ENCODE measurements around the gene TMEM86A. TPM values are rescaled to one million over a fixed set of nuclear protein-coding genes. Genes with fewer than 3 reads are reported as not detected.
A peak's percentile ranks its signal among the peaks of the same experiment; 100 is the strongest.

TMEM86A gene
- total and polyA plus RNA-seq, 2 experiments from 2014 or later, result 1.7 to 5.2 TPM

- Histone ChIP-seq H4K20me1 (ENCODE audit: insufficient read depth, poor library complexity, severe bottlenecking) (no peaks in the 10 kb centered on the region), H3K79me2 (no peaks in the 10 kb centered on the region), H3K36me3 (replicated peaks; ENCODE audit: insufficient read depth, low read depth) (no peaks in the 10 kb centered on the region), H3K4me1 (ENCODE audit: insufficient read depth) (no peaks in the 10 kb centered on the region), H3K4me3 (no peak overlapping the region), H3K9me2 (replicated peaks; ENCODE audit: insufficient read depth) (no peaks in the 10 kb centered on the region), H3K27me3 (no peaks in the 10 kb centered on the region), H3K27ac (no peak overlapping the region), H3K4me2 (no peak overlapping the region), H3K9me3 (ENCODE audit: low read depth) (no peaks in the 10 kb centered on the region), H2AFZ (no peak overlapping the region)
- DNase-seq (ENCODE audit: low spot score), result no peak
- WGBS (ENCODE audit: low lambda C conversion rate, missing lambda C conversion rate), result 81% methylated on average over 9 of the region's 9 CpGs
- TF ChIP-seq CTCF (IDR thresholded peaks at IDR 0.05; ENCODE audit: poor library complexity) (no peak), EZH2phosphoT487 (IDR thresholded peaks at IDR 0.05; ENCODE audit: low read depth, severe bottlenecking, unreplicated experiment) (no peak), EZH2 (IDR thresholded peaks at IDR 0.05; ENCODE audit: borderline replicate concordance) (no peak)
Measured at GRCh38 chr11:18692941-18693760, 5.4 kb upstream of the TMEM86A start.

- Histone ChIP-seq H3K27ac (no peak overlapping the region), H3K4me2 (no peak overlapping the region), H3K36me3 (replicated peaks; ENCODE audit: insufficient read depth, low read depth) (no peaks in the 10 kb centered on the region), H3K9me2 (replicated peaks; ENCODE audit: insufficient read depth) (no peaks in the 10 kb centered on the region), H3K9me3 (ENCODE audit: low read depth) (no peaks in the 10 kb centered on the region), H3K4me3 (no peak overlapping the region), H3K79me2 (no peaks in the 10 kb centered on the region), H3K27me3 (no peaks in the 10 kb centered on the region), H4K20me1 (ENCODE audit: insufficient read depth, poor library complexity, severe bottlenecking) (no peaks in the 10 kb centered on the region), H3K4me1 (ENCODE audit: insufficient read depth) (peaks cover 5% of the 10 kb centered on the region), H2AFZ (no peak overlapping the region)
- DNase-seq (ENCODE audit: low spot score), result no peak
- TF ChIP-seq EZH2phosphoT487 (IDR thresholded peaks at IDR 0.05; ENCODE audit: low read depth, severe bottlenecking, unreplicated experiment), result no peak
- no peak for TF ChIP-seq EZH2 (IDR thresholded peaks at IDR 0.05; ENCODE audit: borderline replicate concordance)
- no peak for TF ChIP-seq CTCF (IDR thresholded peaks at IDR 0.05; ENCODE audit: poor library complexity)
- WGBS (ENCODE audit: low lambda C conversion rate, missing lambda C conversion rate), result 88% methylated on average over 2 of the region's 2 CpGs
Measured at GRCh38 chr11:18696638-18697225, 1.8 kb upstream of the TMEM86A start.

DNA sequence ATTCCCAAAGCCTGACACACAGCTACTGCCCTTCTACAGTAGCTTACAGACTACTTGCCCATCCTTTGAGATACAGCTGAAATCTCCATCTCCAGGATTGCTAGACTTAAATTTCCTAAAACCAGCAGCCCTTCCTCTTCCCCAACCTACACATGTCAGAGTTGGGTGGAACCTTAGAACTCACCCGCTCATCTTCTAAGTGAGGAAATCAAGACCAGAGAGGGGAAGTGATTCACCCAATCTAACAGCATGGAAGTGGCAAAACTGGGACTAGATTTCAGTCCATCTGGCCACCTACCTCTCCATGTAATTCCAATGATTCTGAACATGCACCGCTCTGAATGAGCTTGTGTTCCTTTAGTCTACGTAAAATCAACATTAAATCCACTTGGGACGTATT is 1.0 kb upstream of the TMEM86A start:
- no peaks in the 10 kb centered on the region for H3K27me3 ChIP-seq
- no peak for DNase-seq (ENCODE audit: low spot score)
- peak overlapping the region; percentile 59 for H2AFZ ChIP-seq
- H3K79me2 ChIP-seq, result no peaks in the 10 kb centered on the region
- WGBS (ENCODE audit: low lambda C conversion rate, missing lambda C conversion rate), result 92% methylated on average over 4 of the region's 4 CpGs
- no peak overlapping the region for H3K4me2 ChIP-seq
- H3K36me3 ChIP-seq (replicated peaks; ENCODE audit: insufficient read depth, low read depth), result no peaks in the 10 kb centered on the region
- no peaks in the 10 kb centered on the region for H3K9me3 ChIP-seq (ENCODE audit: low read depth)
- no peaks in the 10 kb centered on the region for H3K9me2 ChIP-seq (replicated peaks; ENCODE audit: insufficient read depth)
- H3K4me3 ChIP-seq, result no peak overlapping the region
- H4K20me1 ChIP-seq (ENCODE audit: insufficient read depth, poor library complexity, severe bottlenecking), result no peaks in the 10 kb centered on the region
- peaks cover 5% of the 10 kb centered on the region for H3K4me1 ChIP-seq (ENCODE audit: insufficient read depth)
- TF ChIP-seq EZH2 (IDR thresholded peaks at IDR 0.05; ENCODE audit: borderline replicate concordance) (no peak), EZH2phosphoT487 (IDR thresholded peaks at IDR 0.05; ENCODE audit: low read depth, severe bottlenecking, unreplicated experiment) (no peak), CTCF (IDR thresholded peaks at IDR 0.05; ENCODE audit: poor library complexity) (no peak)
- no peak overlapping the region for H3K27ac ChIP-seq
